Measurements from ENCODE around the gene YDJC. TPM values are rescaled to one million over a fixed set of nuclear protein-coding genes. Genes with fewer than 3 reads are reported as not detected.
"Not testable (repeated sequence)": the region's sequence is repeated elsewhere in the genome, so short reads cannot be mapped to it uniquely, and the experiment has no call there.

YDJC gene
- total RNA-seq, 4 donors from 2014 or later = 42.2 to 72.2 (median 56.5) TPM

DNA sequence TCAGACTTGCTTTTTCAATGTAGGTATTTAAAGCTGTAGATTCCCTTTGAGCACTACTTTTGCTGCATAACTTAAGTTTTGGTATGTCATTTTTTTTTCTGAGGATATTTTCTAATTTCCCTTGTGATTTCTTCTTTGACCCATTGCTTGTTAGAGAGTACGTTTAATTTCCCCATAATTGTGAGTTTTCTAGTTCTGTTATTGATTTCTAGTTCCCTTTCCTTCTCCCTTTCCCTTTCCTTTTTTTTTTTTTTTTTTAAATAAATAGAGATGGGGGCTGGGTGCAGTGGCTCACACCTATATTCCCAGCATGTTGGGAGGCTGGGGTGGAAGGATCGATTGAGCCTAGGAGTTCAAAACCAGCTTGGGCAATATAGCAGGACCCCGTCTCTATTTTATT is 31.5 kb downstream of the YDJC start:
- intact Hi-C loops (cut with DNase I; ENCODE audit: low total_unique reads) = no loop called here
- DNase-seq (ENCODE audit: low spot score in 2 of 2) = no peak
- H3K4me3 ChIP-seq (ENCODE audit: low read depth, poor library complexity, severe bottlenecking) = no peak overlapping the region
- WGBS, 2 donors = 91 to 93% methylated on average over 3 of the region's 3 CpGs
- no peak for TF ChIP-seq CTCF (IDR thresholded peaks at IDR 0.05)
- no peak for TF ChIP-seq POLR2A (IDR thresholded peaks at IDR 0.05)

- intact Hi-C loops (cut with DNase I; ENCODE audit: low total_unique reads); H3K4me3 ChIP-seq (ENCODE audit: low read depth, poor library complexity, severe bottlenecking); DNase-seq (ENCODE audit: low spot score in 2 of 2): not testable (repeated sequence)
- WGBS, 2 donors = 97% methylated on average over 13 of the region's 13 CpGs
Observed at GRCh38 chr22:21596356-21597135, 33.3 kb downstream of the YDJC start.

GRCh38 chr22:21594865-21595452 is 34.9 kb downstream of the YDJC start:
- intact Hi-C loops (cut with DNase I; ENCODE audit: low total_unique reads) = no loop called here
- no peak for DNase-seq (ENCODE audit: low spot score in 2 of 2)
- no peak overlapping the region for H3K4me3 ChIP-seq (ENCODE audit: low read depth, poor library complexity, severe bottlenecking)
- 73 to 88% methylated on average over 5 of the region's 5 CpGs for WGBS, 2 donors
- TF ChIP-seq POLR2A (IDR thresholded peaks at IDR 0.05) = no peak
- no peak for TF ChIP-seq CTCF (IDR thresholded peaks at IDR 0.05)

DNA sequence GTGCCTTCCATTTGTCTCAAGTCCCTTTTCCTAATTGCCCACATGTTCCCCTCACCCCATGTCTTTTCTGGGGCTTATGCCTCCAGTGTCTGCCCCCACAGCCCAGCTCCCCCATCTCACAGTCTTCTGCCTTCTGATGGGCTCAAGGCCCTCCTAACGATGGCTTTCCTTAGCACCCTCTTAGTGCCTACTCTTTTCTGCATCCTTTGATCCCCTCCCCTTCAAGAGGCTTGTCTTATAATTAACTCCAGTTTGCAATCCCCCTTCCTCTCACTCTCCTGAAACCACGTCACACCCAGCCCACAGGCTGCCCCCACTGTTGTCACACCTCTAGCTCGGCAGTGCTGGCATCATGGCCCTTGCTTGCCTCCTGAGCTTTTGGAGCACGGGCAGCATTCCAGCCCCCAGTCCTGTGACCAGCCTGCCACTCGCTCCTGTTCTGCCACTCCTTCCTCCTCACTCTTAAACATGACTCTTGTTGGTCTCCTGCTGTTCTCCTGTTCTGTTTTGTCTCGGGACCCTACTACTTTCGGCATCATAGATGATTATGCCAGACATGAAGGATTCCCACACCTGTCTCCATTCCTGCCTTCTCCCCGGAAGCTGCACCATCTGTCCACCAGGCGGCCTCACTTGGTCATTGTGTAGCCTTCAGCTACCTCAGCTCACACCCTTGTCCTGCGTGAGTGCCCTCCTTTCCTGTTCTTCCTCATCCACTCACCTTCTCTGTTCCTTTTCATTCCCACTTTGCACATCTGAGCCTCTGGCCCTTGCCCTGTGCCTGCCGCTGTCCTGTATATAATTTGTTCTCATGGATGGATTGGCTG is 36.2 kb downstream of the YDJC start:
- 80 to 83% methylated on average over 11 of the region's 11 CpGs for WGBS, 2 donors
- TF ChIP-seq POLR2A (IDR thresholded peaks at IDR 0.05) (no peak), CTCF (IDR thresholded peaks at IDR 0.05) (no peak)
- no peak for DNase-seq (ENCODE audit: low spot score in 2 of 2)
- no peak overlapping the region for H3K4me3 ChIP-seq (ENCODE audit: low read depth, poor library complexity, severe bottlenecking)
- intact Hi-C loops (cut with DNase I; ENCODE audit: low total_unique reads) = no loop called here

- no peak for TF ChIP-seq POLR2A (IDR thresholded peaks at IDR 0.05)
- no peak overlapping the region for H3K4me3 ChIP-seq (ENCODE audit: low read depth, poor library complexity, severe bottlenecking)
- no peak for DNase-seq (ENCODE audit: low spot score in 2 of 2)
- intact Hi-C loops (cut with DNase I; ENCODE audit: low total_unique reads) = no loop called here
- WGBS, 2 donors = 83 to 90% methylated on average over 3 of the region's 3 CpGs
Observed at GRCh38 chr22:21592422-21592821, 37.4 kb downstream of the YDJC start.

DNA sequence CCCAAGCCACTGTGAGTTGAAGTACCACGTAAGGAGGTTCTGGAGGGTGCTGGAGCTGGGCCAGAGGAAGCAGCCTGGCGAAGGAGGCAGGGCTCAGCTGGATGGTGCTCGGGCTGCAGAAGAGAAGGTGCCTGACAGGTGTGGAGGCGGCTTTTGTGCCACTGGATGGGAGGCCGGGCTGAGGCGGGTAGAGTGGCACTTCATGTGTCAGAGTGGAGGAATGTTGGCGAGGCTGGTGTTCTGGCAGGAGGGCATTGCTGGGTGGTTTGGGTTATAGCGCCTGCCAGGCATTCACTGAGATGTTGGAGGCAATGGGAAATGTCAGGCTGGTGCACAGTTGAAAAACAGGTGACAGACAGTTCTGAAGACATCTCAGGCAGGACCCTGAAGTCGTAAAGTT is 38.1 kb downstream of the YDJC start:
- no peak overlapping the region for H3K4me3 ChIP-seq (ENCODE audit: low read depth, poor library complexity, severe bottlenecking)
- intact Hi-C loops (cut with DNase I; ENCODE audit: low total_unique reads) = no loop called here
- TF ChIP-seq CTCF (IDR thresholded peaks at IDR 0.05) = no peak
- 44 to 53% methylated on average over 9 of the region's 9 CpGs for WGBS, 2 donors
- no peak for DNase-seq (ENCODE audit: low spot score in 2 of 2)

All from lower leg skin (tissue), 4 donors.